Superior temporal gyrus (tissue), 1 donor: ENCODE measurements around the gene ZMAT3.

Experiments used
- DNase-seq: peaks from one replicate; pipeline ENCODE4 v3.0.0-alpha.2; 2016; ENCODE audit errors: extremely low spot score

The ZMAT3 gene

GRCh38 chr3:179021119-179021903 lies 50.3 kb downstream of the ZMAT3 start:
- DNase-seq, result no peak

DNA sequence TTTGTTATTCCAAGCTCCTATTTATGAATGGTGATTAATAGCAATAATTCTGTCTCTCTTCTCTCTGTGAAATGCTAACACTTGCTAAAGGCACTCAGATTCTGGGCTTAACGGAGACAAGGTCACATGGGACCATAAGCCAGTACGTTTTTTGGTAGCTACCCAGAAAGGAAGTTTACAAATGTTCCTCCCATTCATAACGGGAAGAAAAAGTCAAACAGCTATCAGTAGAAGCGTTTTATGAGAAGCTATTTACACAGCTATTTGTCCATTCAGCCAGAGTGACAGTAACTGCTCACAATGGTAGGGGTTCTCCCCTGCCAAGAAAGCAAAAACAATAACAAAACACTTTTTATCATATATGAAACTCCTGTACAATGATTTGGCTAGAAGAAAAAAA lies 51.5 kb downstream of the ZMAT3 start:
- DNase-seq, result peak; percentile 57

- DNase-seq, result no peak
These were observed 52.8 kb downstream of the ZMAT3 start for GRCh38 chr3:179018808-179019207.

DNA sequence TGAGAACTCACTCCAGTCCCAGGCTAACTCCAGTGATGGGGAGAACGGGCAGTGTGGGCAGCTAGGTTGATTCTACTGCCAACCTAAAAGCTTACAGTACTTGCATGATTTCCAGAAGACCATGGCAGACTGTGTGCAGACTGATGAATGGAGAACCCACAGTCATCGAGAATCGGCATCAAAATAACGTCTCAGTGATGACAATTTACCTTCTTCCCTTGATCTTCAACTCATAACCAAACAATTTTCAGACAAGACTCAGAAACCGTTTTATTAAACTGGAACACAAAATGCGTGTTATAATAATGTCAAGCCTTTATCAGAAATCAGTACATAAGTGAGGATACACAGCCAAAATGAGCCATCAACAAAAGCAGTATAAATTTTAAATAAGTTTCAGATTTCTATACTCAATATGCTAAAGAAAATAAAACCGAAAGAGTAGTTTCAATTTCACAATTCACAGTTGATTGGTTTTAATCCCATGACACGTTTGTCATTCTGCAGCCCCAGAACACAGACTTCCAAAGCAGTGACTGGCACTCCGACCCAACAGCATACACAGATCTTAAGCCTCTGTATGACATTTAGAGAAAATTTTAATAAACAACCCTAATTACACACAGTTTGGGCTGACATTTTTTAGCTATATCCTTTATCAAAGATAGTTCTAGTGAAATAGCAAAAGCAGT lies 54.5 kb downstream of the ZMAT3 start:
- no peak for DNase-seq

- DNase-seq, result peak; percentile 95
These were observed 56.0 kb downstream of the ZMAT3 start for GRCh38 chr3:179015551-179016020.

DNA sequence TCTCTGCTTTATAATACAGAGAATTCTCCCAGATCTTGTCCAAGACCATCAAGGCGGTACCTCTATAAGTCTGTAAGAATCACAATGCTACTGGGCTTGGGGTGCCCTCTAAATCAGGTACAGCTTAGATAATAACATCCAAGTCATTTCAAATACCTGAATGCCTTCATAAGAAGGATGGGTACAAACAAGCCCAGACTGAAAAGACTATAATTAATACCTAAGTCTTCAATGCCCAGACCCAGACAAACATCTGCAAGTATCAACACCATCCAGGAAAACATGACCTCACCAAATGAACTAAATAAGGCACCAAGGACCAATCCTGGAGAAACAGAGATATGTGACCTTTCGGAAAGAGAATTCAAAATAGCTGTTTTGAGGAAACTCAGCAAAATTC lies 65.9 kb downstream of the ZMAT3 start:
- no peak for DNase-seq

DNA sequence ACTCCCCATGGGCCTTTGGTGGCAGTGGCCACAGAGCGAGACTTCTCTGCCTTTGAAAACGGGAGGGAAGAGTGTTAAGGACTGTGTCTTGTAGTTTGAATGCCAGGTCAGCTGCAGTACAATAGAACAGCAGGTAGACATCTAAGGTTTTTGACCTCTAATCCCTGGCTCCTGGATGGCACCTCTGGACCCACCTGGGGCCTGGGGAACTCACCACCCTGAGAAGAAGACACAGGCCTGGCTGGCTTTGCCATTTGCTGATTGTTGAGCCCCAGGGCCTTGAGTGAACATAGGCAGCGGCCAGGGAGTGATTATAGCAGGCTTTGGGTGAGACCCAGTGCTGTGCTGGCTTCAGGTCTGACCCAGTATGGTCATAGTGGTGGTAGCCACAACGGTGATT lies 66.4 kb downstream of the ZMAT3 start:
- no peak for DNase-seq

- DNase-seq, result no peak
These were observed 71.0 kb downstream of the ZMAT3 start for GRCh38 chr3:179000659-179001058.

- DNase-seq, result no peak
These were observed 71.5 kb downstream of the ZMAT3 start for GRCh38 chr3:179000144-179000543.

GRCh38 chr3:178996399-178996798 lies 75.2 kb downstream of the ZMAT3 start:
- DNase-seq, result no peak

DNA sequence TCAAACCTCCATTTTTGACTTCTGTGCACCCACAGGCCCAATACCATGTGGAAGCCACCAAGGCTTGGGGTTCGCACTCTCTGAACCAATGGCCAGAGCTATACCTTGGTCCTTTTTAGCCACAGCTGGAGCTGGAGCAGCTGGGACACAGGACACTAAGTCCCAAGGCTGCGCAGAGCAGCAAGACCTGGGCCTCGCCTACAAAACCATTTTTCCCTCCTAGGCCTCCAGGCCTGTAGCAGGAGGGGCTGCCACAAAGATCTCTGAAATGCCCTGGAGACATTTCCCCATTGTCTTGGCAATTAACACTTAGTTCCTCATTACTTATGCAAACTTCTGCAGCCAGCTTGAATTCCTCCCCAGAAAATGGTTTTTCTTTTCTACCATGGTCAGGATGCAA lies 81.3 kb downstream of the ZMAT3 start:
- DNase-seq, result no peak

DNA sequence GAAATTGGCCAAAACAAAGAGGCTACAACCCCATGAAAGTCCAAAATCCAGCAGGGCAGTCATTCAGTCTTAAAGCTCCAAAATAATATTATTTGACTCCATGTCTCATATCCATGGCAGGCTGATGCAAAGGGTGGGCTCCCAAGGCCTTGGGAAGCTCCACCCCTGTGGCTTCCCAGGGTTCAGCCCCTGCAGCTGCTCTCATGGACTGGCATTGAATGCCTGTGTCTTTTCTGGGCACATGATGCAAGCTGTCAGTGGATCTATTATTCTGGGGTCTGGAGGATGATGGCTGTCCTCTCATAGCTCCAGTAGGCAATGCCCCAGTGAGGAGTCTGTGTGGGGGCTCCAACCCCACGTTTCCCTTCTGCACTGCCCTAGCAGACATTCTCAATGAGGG lies 81.8 kb downstream of the ZMAT3 start:
- no peak for DNase-seq

DNA sequence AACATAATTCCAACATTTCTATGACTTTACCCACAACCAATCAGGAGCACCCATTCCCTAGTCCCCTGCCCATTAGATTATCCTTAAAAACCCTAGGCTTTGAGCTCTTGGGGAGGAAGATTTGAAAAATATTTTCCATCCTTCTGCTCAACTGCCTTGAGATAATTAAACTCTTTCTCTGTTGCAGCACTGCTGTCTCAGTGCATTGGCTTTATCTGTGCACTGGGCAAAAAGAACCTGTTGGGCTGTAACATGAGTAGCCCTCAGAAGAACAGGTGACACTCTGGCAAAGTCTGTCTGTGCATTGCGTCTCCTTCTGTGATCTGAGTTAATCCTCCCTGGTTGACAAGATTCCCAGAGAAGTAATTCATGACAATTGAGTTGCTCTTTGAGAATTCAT lies 83.9 kb downstream of the ZMAT3 start:
- no peak for DNase-seq

GRCh38 chr3:178986456-178986855 lies 85.2 kb downstream of the ZMAT3 start:
- DNase-seq, result no peak

- DNase-seq, result no peak
These were observed 89.5 kb downstream of the ZMAT3 start for GRCh38 chr3:178982137-178982536.

DNA sequence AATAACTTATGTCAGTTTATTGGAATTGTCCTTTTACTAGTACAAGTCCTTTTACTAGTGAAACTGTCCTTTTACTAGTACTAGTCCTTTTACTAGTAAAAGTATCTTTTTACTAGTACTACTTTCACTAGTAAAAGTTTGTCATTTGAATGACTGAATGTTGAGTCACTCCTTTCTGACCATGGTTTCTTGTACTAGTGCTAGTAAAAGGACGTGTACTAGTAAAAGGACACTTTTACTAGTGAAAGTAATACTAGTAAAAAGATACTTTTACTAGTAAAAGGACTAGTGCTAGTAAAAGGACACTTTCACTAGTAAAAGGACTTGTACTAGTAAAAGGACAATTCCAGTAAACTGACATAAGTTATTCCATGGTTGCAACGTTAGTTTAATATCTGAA lies 96.3 kb downstream of the ZMAT3 start:
- DNase-seq, result no peak

DNA sequence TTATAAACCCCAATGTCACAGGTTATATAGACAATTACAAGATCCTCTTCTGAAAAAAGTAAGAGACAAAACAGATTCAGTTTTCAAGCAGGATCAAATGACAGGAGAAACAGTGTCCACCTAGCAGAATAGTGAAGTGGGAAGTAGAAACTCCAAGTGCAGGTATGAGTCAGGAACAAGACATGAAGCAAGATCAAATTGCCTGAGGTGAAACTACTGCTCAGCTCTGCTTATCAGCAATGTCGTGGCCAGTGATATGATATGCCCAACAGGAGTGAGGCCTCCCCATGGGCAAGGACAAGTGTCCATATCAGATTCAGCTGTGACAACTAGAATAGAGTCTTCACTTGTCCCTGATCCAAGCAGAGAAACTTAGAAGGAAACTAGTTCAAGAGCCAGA lies 100.0 kb downstream of the ZMAT3 start:
- DNase-seq, result no peak

GRCh38 chr3:178969004-178969700 lies 102.5 kb downstream of the ZMAT3 start:
- no peak for DNase-seq
